ENCODE results near the gene TMEM52B. TPM values are rescaled to one million over a fixed set of nuclear protein-coding genes. Genes with fewer than 3 reads are reported as not detected.
"Not testable (repeated sequence)": the region's sequence is repeated elsewhere in the genome, so short reads cannot be mapped to it uniquely, and the experiment has no call there.

The TMEM52B gene
- total RNA-seq, 2 donors from 2014 or later, result not detected

DNA sequence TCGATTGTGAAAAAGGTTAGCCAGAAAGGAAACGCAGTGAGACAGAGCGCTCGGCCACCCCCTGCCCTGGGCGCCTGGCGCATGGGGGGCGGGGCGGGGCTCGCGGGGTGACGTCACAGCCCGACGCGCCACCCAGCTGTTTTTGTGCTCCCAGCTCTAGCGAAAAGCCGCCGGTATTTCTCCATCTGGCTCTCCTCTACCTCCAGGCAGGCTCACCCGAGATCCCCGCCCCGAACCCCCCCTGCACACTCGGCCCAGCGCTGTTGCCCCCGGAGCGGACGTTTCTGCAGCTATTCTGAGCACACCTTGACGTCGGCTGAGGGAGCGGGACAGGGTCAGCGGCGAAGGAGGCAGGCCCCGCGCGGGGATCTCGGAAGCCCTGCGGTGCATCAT is 33.9 kb downstream of the TMEM52B start, which contains the start of gene GABARAPL1:
Gene GABARAPL1 (plus strand): TSS at position 139 of the 393 bp plus-strand sequence. CDS start 253 bp downstream, at position 392.
- TF ChIP-seq, protein P1, sequence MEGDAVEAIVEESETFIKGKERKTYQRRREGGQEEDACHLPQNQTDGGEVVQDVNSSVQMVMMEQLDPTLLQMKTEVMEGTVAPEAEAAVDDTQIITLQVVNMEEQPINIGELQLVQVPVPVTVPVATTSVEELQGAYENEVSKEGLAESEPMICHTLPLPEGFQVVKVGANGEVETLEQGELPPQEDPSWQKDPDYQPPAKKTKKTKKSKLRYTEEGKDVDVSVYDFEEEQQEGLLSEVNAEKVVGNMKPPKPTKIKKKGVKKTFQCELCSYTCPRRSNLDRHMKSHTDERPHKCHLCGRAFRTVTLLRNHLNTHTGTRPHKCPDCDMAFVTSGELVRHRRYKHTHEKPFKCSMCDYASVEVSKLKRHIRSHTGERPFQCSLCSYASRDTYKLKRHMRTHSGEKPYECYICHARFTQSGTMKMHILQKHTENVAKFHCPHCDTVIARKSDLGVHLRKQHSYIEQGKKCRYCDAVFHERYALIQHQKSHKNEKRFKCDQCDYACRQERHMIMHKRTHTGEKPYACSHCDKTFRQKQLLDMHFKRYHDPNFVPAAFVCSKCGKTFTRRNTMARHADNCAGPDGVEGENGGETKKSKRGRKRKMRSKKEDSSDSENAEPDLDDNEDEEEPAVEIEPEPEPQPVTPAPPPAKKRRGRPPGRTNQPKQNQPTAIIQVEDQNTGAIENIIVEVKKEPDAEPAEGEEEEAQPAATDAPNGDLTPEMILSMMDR (IDR thresholded peaks at IDR 0.05), result no peak
- intact Hi-C loops (cut with DNase I), result no loop called here
- Histone ChIP-seq H3K4me3 (peak within 1 kb of the TSS; percentile 64), H3K9me3 (no peaks in the 10 kb centered on the region), H3K36me3 (no peaks in the 10 kb centered on the region), H3K4me1 (peaks cover 8% of the 10 kb centered on the region), H3K9ac (ENCODE audit: low read depth in 2 of 2, low read length in 2 of 2) (peak within 1 kb of the TSS; percentile 84 to 94), H3K27me3 (no peaks in the 10 kb centered on the region), H3K27ac (peak within 1 kb of the TSS; percentile 93)
- peak; percentile 84 for DNase-seq

DNA sequence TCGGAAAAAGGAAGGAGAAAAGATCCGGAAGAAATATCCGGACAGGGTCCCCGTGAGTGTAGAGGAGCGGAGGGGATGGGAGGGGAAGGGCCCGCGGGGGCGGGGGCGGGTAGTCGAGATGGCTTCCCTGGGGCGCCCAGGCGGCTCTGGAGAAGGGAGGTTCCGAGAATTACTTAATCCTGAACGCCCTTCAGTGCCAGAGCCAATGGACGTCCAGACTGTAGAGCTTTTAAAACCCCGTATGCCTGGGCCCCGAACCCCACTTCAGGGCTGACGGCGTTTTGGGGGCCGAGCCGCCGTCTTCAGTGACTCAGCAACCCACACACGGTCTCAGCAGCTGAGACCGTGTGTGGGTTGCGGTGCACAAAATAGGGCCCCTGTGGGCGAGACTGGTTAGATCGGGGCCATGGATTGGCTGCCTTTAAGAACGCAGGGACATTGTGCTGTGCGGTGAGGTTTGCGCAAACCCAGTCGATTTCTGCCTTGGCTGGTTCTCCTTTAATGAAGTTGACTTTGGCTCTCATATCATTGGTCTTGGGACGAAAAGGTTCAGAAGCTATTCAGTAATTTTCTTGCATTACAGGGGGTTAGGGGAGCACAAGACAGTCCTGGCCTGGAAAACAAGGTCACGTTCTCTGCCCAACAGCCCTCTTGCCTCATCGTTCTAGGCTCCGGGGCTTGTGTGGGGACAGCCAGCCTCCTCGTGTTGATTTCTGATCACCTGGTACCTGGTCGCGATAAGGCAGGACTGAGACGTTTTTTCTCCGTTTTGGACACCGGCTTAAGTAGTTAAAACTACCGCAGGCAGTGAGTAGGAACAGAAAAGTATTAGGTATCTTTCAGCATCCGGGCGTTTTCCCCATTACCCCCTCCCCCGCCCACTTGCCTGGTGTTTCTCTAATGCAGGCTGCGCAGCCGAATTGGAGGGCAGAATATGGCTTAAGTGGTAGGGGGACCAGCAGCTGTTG is 34.6 kb downstream of the TMEM52B start:
- intact Hi-C loops (cut with DNase I), result no loop called here
- no peaks in the 10 kb centered on the region for H3K27me3 ChIP-seq
- DNase-seq, result peak; percentile 60
- H3K4me3 ChIP-seq, result peak overlapping the region; percentile 64
- no peaks in the 10 kb centered on the region for H3K9me3 ChIP-seq
- H3K27ac ChIP-seq, result peak overlapping the region; percentile 93
- no peaks in the 10 kb centered on the region for H3K36me3 ChIP-seq
- H3K4me1 ChIP-seq, result peaks cover 8% of the 10 kb centered on the region
- peak overlapping the region; percentile 84 to 94 for H3K9ac ChIP-seq (ENCODE audit: low read depth in 2 of 2, low read length in 2 of 2)
- TF ChIP-seq, protein P1 (IDR thresholded peaks at IDR 0.05), result no peak

DNA sequence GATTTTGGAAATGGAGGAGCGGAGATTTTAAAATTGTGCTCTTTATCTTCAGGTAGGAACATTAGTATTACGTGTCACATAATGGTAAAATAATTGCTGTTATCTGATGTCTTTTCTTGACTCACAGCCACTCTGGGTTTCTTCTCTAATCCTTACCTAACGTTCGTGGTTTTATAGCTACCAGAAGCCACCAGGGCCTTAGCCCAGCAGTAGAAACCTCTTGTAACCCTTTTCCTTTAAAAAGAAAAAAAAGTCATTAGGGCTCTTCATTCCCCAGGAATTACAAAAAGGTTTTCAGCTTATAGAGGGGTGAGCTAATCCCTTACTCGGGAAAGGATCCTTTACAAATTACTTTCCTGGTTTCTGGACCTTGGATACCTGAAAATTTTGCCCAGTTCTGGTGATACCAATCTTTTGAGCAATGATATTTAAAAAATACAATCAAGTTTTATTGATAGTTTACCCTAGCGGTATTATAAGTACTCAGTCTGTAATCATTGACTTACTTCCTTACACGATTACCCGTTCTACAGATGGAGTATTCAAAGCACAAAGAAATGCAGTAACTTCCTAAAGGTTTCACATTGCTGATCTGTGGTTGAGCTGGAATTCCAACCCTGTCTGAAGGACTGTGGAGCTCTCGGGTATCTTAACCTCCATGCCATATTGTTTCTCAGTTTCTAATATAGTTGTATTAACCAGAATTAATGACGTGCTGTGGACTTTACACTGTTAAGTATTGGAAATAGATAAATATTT is 35.5 kb downstream of the TMEM52B start:
- no peak for DNase-seq

DNA sequence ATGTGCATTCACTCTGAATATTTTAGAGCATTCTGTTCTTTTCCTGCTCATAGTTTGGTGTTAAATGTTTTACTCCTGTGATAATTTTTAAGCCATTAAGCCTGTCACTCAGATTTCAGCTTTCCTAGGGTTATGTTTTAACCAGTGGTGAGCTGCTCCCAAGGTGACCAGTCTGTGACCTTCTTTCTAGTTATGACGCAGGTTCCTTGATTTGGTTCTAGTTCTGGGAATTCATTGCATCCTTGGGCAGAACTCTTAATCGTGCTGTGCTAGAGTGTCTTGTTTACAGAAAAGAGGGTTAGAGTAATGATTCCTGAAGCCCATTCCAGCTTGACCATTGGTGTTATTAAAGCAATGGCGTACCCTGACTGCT is 36.0 kb downstream of the TMEM52B start:
- no peak overlapping the region for H3K9ac ChIP-seq (ENCODE audit: low read depth in 2 of 2, low read length in 2 of 2)
- intact Hi-C loops (cut with DNase I), result no loop called here

More for the DNA sequence above, 35.5 kb downstream of the TMEM52B start:
- Histone ChIP-seq H3K36me3 (no peaks in the 10 kb centered on the region), H3K9me3 (no peaks in the 10 kb centered on the region), H3K27me3 (no peaks in the 10 kb centered on the region), H3K27ac (peak overlapping the region; percentile 93), H3K9ac (ENCODE audit: low read depth in 2 of 2, low read length in 2 of 2) (peak overlapping the region; percentile 84 to 94), H3K4me3 (peak overlapping the region; percentile 64), H3K4me1 (peaks cover 8% of the 10 kb centered on the region)
- intact Hi-C loops (cut with DNase I), result no loop called here
- TF ChIP-seq, protein P1 (IDR thresholded peaks at IDR 0.05), result no peak

DNA sequence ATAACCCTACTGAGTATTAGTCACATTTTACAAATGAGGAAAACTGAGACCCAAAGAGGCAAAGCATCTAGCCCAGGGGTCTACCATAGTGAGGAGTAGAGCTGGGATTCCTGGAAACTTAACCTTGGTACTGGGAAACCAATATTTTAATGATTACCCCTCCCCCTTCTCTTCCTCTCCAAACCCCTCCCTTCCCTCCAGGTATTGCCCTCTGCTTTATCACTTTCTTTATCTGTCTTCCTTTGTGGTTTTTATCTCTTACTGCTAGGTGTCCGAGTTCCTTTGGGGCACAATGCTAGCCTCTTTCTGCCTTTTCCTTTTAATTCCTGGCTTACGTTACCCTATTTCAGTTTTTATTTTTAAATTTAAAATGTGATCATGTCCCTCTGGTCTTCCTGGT is 36.6 kb downstream of the TMEM52B start:
- H3K9ac ChIP-seq (ENCODE audit: low read depth in 2 of 2, low read length in 2 of 2), result no peak overlapping the region
- H3K9me3 ChIP-seq, result no peaks in the 10 kb centered on the region
- H3K27ac ChIP-seq, result no peak overlapping the region
- no peak for DNase-seq
- H3K36me3 ChIP-seq, result no peaks in the 10 kb centered on the region
- H3K4me1 ChIP-seq, result peaks cover 8% of the 10 kb centered on the region
- peak overlapping the region; percentile 64 for H3K4me3 ChIP-seq
- TF ChIP-seq, protein P1 (IDR thresholded peaks at IDR 0.05), result no peak
- intact Hi-C loops (cut with DNase I), result no loop called here
- no peaks in the 10 kb centered on the region for H3K27me3 ChIP-seq

More for the DNA sequence above, 36.0 kb downstream of the TMEM52B start:
- Histone ChIP-seq H3K9me3 (no peaks in the 10 kb centered on the region), H3K27ac (peak overlapping the region; percentile 93), H3K4me3 (peak overlapping the region; percentile 64), H3K27me3 (no peaks in the 10 kb centered on the region), H3K36me3 (no peaks in the 10 kb centered on the region), H3K4me1 (peaks cover 8% of the 10 kb centered on the region)
- no peak for DNase-seq
- TF ChIP-seq, protein P1 (IDR thresholded peaks at IDR 0.05), result no peak

DNA sequence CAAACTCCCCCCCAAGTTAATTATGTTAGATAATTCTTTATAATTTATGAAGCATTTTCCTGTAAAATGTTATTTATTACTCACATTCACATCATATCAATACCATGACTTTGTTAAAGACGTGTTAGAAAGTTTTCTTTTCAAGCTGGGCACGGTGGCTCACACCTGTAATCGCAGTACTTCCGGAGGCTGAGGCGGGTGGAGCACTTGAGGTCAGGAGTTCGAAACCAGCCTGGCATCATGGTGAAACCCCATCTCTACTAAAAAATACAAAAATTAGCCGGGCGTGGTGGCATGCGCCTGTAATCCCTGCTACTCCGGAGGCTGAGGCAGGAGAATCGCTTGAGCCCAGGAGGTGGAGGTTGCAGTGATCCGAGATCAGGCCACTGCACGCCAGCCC is 37.1 kb downstream of the TMEM52B start:
- H3K9me3 ChIP-seq; intact Hi-C loops (cut with DNase I); H3K4me1 ChIP-seq; H3K36me3 ChIP-seq; H3K27me3 ChIP-seq; H3K27ac ChIP-seq; H3K9ac ChIP-seq (ENCODE audit: low read depth in 2 of 2, low read length in 2 of 2); H3K4me3 ChIP-seq; DNase-seq: not testable (repeated sequence)
